ENCODE data around the gene ADGRD1. TPM values are rescaled to one million over a fixed set of nuclear protein-coding genes. Genes with fewer than 3 reads are reported as not detected.

The ADGRD1 gene
- total and polyA plus RNA-seq, 2 of the 8 experiments (the other 6 are each of a cell fraction or from before 2014, with no cell fraction given), result 0.36 to 0.48 TPM

DNA sequence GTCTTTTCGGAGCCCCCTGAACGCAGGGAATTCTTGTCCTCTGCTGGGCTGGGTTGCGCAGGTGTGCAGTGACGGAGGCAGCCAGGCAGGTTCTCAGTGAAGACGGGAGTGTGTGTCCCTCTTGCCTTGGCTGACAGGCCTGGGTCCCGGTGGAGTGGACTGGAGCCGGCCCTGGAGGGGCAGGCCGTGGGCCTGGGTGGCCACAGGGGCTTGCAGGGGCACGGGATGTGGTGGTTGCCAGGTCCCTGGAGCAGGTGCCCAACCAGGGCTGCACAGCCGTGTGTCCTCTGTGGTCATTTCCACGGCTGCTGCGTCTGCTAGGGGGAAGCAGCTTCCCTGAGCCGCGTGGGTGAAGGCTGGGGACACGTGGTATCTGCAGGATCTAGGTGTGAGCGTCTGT is 79.8 kb downstream of the ADGRD1 start:
- Histone ChIP-seq H2BK15ac (ENCODE audit: low read length) (no peak overlapping the region; the same call in 1 of the 2 replicates), H3K4ac (replicated peaks; ENCODE audit: insufficient read length, low read depth, low read length) (no peak overlapping the region), H3K9me3 (ENCODE audit: insufficient read depth in 2 of 2, low read depth in 1 of 2, low read length in 1 of 2) (peaks cover 3 to 12% of the 10 kb centered on the region in 2 experiments; a peak in 1 of 4 replicates), H3K14ac (ENCODE audit: insufficient read length) (no peak overlapping the region), H3K27me3 (replicated peaks in 1 of 4; ENCODE audit: control insufficient read depth in 3 of 4, extremely low read depth in 1 of 4, insufficient read depth in 3 of 4, low read length in 3 of 4) (no peaks in the 10 kb centered on the region), H2BK120ac (replicated peaks; ENCODE audit: low read depth, low read length) (no peak overlapping the region), H4K8ac (ENCODE audit: extremely low read depth, insufficient read depth, low read length) (no peak overlapping the region), H3K4me3 (ENCODE audit: extremely low read depth in 1 of 4, insufficient read depth in 2 of 4, low read depth in 3 of 4, low read length in 4 of 4) (no peak overlapping the region), H3K79me2 (ENCODE audit: control insufficient read depth in 1 of 2, insufficient read depth in 2 of 2, low read length in 2 of 2) (no peaks in the 10 kb centered on the region), H2BK12ac (ENCODE audit: low read depth, low read length) (no peak overlapping the region), H3K18ac (ENCODE audit: extremely low read depth, low read length) (no peak overlapping the region), H3K4me1 (replicated peaks in 1 of 4; ENCODE audit: control insufficient read depth in 3 of 4, insufficient read depth in 4 of 4, low read length in 3 of 4) (no peaks in the 10 kb centered on the region), H3K4me2 (ENCODE audit: insufficient read depth in 1 of 2, low read depth in 2 of 2, low read length in 2 of 2) (no peak overlapping the region), H2AFZ (ENCODE audit: low read length) (no peak overlapping the region), H4K20me1 (replicated peaks in 1 of 2; ENCODE audit: control insufficient read depth in 1 of 2, insufficient read depth in 2 of 2, low read length in 2 of 2) (peaks cover 0 to 1% of the 10 kb centered on the region in 2 experiments), H2BK20ac (ENCODE audit: low read length) (no peak overlapping the region), H3K79me1 (ENCODE audit: low read depth, low read length) (no peaks in the 10 kb centered on the region), H2BK5ac (ENCODE audit: low read depth, low read length) (no peak overlapping the region), H3K36me3 (ENCODE audit: control insufficient read depth in 2 of 4, insufficient read depth in 4 of 4, low read length in 3 of 4) (no peaks in the 10 kb centered on the region), H3K9ac (replicated peaks in 1 of 4; ENCODE audit: extremely low read depth in 1 of 4, low read depth in 3 of 4, low read length in 3 of 4) (no peak overlapping the region), H3K56ac (replicated peaks; ENCODE audit: insufficient read length, low read depth, low read length) (no peak overlapping the region), H3K23me2 (ENCODE audit: low read depth, low read length) (no peaks in the 10 kb centered on the region), H4K91ac (replicated peaks; ENCODE audit: insufficient read length, low read length) (no peak overlapping the region), H3K27ac (ENCODE audit: low read depth, low read length) (no peak overlapping the region), H4K5ac (ENCODE audit: insufficient read length, low read depth, low read length) (no peak overlapping the region), H3K23ac (ENCODE audit: insufficient read length) (no peak overlapping the region), H2AK5ac (ENCODE audit: low read depth, low read length) (no peak overlapping the region)
- WGBS, 2 experiments (ENCODE audit: extremely low coverage in 1 of 2, insufficient coverage in 1 of 2, insufficient read length in 1 of 2, insufficient replicate concordance in 2 of 2, low coverage in 1 of 2, low lambda C conversion rate in 2 of 2, missing lambda C conversion rate in 1 of 2), result 87% methylated on average over 15 of the region's 16 CpGs; no CpG with 5 or more reads in 1 of the 2 experiments
- no peak for TF ChIP-seq KDM4A (IDR thresholded peaks at IDR 0.05; ENCODE audit: low read depth, low read length, severe bottlenecking)
- TF ChIP-seq CTBP2 (IDR thresholded peaks at IDR 0.05; ENCODE audit: borderline replicate concordance, insufficient read depth, insufficient read length, low read length), result no peak
- TF ChIP-seq RXRA (IDR thresholded peaks at IDR 0.05; ENCODE audit: insufficient read depth, low read depth, low read length), result no peak
- no peak for TF ChIP-seq EGR1 (IDR thresholded peaks at IDR 0.05; ENCODE audit: borderline replicate concordance, low read depth, low read length)
- TF ChIP-seq BACH1 (IDR thresholded peaks at IDR 0.05; ENCODE audit: low read length), result no peak
- FAIRE-seq (no peak), DNase-seq (ENCODE audit: low read depth in 1 of 2, low spot score in 2 of 2) (no peak)
- ChIA-PET POLR2A (ENCODE audit: partially characterized antibody) (no interaction called here), CTCF (ENCODE audit: partially characterized antibody) (interaction anchor here (0.6 kb wide), 1 partner anchor 791 kb away, joined by 4 read pairs; no protein-coding TSS in a partner anchor)

All from H1 (cell line).